Measurements from ENCODE around the gene ESCO1.

ESCO1 gene

DNA sequence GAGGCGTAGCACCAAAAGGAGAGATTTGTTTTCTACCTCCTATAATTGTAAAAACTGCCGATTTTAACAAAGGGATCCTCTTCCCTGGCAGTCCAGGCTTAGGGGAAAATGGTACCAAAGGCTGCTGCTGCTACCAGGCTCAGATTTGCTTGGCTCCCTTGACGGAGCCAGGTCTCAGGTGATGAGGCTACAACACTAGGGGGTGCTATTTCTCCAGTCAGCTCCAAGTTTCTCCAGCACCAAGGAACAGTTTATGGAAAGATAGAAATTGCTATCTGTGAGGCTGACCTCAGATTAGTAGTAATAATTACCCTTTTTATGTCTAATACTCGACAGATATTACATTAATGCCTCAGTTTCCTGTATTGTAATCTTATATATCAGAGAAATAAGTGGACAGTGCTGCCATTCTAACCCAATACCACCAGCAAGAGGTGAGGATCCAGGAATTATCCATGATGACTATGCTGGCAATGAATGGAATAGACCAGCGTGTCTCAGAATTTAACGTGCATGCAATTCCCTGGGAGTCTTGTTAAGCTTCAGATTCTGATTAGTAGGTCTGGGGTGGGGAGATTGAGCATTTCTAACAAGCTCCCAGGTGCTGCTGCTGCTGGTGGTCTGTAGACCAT is 111.3 kb downstream of the ESCO1 start:
- peak; percentile 20 for DNase-seq (ENCODE audit: low read depth, low spot score)

DNA sequence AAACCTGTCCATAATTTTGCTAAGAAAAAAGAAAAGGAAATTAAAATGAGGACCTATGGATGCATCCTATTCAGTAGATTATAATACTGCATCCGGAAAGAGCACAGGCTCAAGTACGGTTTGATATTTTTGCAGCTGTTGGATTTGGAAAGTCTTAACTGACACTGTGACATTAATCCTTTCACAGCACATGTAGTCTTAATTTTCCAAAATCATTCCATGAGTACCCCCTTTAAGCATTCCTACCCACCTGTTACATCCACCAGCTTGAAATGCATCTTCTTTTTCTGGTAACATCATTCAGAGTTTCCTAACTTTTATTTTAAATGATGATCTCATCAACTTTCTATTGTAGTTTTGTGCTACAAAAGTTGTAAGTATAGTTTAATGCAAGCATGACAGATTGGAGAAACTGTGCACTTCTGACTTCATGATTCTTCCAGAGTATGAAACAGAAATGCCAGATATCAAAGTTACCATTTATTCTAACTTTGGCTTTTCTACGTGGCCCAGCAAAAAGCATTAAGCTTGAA is 113.5 kb downstream of the ESCO1 start:
- DNase-seq (ENCODE audit: low read depth, low spot score), result no peak

DNA sequence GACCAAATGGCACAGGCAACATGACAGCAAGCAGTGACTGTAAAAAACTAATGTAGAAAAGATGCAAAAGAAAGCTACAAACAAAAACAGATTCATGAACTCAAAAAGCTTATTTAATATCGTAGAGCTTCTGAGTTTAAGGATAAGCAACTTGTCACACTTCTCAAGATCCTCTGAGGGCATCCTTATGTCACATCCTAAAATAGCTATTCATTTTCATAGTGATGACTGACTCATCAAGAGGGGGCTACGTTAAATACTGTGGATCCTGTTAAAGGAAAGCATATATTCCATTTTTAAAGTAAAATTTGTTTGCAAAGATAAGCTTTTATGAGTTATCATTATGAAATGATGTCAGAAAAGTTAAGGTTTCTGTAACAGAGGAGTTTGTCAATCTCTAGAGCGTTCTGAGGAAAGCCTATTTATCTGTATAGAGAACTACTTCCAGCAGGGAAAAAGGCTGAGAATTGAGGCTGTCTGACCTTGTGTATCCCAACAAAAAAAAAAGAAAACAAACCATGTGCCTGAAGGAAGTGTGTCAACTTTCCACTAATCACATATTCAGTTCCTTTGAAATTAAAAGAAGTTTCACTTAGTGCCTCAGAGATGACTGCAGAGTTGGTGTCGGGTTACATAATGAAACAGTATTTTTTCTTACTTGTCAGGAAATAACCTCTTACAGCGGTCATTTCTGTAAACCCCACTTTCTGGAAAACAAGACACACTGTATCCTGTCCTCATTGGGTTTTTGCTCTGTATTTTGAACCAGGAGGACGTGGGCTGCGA is 115.5 kb downstream of the ESCO1 start:
- no peak for DNase-seq (ENCODE audit: low read depth, low spot score)

DNA sequence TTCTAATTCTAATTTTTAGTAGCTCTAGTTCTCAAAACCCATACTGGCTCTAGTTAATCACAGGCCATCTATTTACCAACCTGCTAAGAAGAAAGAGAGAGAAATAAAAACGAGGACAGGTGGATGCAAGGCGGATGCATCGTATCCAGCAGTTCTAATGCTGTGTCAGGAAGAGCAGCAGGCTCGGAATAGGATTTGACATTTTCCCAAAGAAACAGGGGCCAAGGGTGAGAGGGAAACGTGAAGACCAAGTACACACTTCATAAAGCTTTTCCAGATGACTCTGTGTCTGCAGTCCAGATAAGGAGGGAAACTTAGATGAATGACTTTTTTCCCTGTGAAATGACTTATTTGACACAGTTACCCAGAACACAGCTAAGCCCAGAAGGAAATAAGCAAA is 117.5 kb downstream of the ESCO1 start:
- DNase-seq (ENCODE audit: low read depth, low spot score), result no peak

DNA sequence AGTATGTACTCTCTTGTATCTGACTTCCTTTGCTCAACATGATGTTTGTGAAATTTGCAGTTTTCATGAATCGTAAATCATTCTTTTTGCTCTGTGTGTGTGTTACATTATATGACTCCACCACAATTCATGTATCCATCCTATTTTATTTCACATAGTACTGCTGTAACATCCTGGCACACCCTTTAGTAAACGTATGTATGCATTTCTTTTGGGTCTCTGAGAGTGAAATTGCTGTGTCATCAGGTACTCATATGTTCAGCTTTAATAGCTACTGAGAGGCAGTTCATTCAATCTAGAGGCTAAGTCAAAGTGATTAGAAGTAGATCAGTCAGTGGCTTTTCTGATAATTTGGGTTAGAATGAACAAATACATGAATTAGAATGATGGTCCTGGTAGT is 118.8 kb downstream of the ESCO1 start:
- DNase-seq (ENCODE audit: low read depth, low spot score), result no peak

DNA sequence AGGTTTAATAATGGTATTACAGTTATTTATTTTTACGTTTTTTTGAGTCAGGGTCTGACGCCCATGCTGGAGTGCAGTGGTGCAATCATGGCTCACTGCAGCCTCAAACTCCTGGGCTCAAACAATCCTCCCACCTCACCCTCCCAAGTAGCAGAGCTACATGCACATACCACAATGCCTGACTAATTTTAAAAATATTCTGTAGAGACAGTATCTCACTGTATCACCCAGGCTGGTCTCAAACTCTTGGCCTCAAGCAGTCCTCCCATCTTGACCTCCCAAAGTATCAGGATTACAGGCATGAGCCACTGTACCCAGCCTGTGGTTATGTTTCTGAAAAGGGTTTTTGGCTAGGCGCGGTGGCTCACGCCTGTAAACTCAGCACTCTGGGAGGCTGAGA is 120.8 kb downstream of the ESCO1 start:
- no peak for DNase-seq (ENCODE audit: low read depth, low spot score)
